HG03460 (cell line): ENCODE results near the gene PDCD4.

Source experiments
- ATAC-seq: cut with Tn5 transposase; IDR thresholded peaks from one replicate; pipeline ENCODE4 v1.9.1; 2021; ENCODE audit not compliant: unreplicated experiment

The PDCD4 gene

GRCh38 chr10:110918269-110918642 is 46.5 kb downstream of the PDCD4 start:
- ATAC-seq = no peak

GRCh38 chr10:110918643-110919348 is 47.1 kb downstream of the PDCD4 start, which contains the start of gene BBIP1:
BBIP1 (minus strand) TSS chr10:110919180; CDS start chr10:110918157, 1,023 bp downstream.
- ATAC-seq = peak; percentile 77

- no peak for ATAC-seq
Measured at GRCh38 chr10:110919349-110919931, 47.7 kb downstream of the PDCD4 start, which contains the start of gene SHOC2. SHOC2 (plus strand) TSS chr10:110919604; CDS start chr10:110964359, 44,755 bp downstream.

GRCh38 chr10:110919971-110920881 is 48.5 kb downstream of the PDCD4 start:
- ATAC-seq = peak; percentile 26

GRCh38 chr10:110923856-110924493 is 52.2 kb downstream of the PDCD4 start:
- no peak for ATAC-seq

DNA sequence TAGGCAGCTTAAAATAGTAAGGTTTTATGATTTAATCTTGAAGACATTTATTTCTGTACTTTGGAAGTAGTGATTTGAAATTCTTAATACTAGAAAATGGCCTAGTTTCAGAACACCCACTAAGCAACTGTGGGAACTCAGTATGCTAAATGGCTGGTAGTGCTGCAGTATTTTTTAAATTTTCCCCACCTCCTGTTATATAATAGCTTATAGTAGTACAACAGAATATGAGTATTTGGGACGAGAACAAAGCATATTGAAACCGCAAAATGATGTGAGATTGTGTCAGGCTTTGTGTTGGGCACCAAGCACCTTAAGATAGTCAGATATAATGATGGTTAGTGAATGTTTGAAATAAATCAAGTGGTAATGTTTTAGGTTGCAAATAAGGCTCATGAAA is 55.7 kb downstream of the PDCD4 start:
- no peak for ATAC-seq

- no peak for ATAC-seq
Measured at GRCh38 chr10:110931769-110932381, 60.1 kb downstream of the PDCD4 start.

- no peak for ATAC-seq
Measured at GRCh38 chr10:110932505-110933180, 60.9 kb downstream of the PDCD4 start.

- ATAC-seq = no peak
Measured at GRCh38 chr10:110936757-110937156, 65.0 kb downstream of the PDCD4 start.

DNA sequence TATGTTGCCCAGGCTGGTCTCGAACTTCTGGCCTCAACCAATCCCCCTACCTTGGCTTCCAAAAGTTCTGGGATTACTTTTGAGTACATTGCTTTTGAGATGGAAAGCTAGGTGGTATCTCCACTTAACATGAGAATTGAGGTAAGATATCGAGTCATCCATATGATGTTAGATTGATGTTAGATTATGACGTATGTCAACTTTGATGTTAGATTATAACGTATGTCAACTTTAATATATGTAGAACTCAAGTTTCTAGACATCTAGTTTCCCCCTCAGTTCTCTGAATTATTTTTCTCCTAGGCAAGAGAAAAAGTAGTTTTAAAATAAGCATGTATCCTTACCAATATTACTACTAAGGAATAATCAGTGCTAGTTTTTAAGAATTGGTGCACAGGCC is 67.7 kb downstream of the PDCD4 start:
- ATAC-seq = no peak

DNA sequence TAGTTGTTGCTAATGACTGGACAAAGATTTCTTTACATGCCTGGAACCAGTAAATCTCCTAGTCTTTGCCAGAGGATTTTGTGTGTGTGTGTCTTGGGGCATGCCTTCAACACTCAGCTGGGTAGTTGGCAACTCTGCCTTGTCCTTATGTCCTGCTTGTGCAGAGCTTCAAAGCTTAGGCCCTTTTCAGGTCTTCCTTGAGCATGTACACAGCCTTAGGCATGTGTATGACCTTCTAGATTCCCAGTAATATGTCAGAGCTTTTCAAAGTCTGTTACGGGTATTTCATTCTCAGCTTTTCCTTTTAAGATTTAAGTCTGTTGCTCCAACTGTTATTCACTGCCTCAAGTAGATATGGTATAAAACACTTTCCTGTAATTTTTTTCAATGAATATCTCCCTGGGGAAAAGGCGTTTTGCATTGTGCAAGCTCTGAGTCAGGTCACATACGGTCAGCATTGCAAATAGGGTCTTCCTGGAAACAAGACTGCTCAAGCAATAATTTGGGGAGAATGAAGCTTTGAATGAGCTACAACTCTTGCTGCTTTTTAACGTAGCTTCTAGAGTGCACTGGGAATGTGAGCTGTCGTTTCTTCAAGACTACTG is 73.2 kb downstream of the PDCD4 start:
- ATAC-seq = no peak

DNA sequence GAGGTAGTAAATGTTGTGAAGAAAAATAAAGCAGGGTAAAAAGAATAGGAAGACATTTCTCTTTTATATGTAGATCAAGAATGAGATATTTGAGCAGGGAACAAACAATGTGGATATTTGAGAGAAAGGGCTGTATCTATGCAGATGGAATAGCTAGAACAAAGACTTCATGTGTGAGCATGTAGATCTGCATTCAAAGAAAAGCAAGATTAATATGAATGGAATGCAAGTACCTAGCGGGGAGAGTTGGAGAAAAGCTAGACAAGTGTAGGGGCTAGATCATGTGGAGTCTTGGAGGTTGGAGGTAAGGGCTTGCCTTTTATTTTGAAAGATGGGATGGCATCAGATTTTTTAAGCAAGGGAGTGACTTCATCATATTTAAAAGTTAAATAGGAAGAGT is 74.8 kb downstream of the PDCD4 start:
- ATAC-seq = no peak

DNA sequence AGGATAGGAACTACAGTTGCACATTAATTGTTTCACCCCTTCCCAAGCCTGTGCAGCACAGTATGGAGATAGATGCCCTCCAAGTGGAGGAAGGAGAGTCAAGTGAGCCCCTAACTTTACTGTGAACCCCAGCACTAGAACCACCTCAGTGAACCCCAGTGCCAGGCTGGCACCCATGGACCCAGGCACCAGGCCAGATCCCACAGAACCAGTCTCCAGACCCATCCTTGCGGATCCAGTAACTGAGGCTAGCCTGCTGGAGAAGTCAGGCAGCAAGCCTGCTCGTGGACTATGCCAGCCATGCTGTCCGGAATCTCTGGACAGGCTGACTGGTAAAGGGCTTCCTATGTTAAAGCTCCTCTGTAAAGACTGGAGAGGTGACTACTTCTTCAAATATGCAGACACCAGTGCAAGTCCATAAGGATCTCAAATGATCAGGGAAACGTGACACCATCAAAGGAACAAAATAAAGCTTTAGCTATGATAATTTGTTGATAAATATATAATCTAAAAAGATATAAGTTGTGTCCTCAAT is 75.4 kb downstream of the PDCD4 start:
- ATAC-seq = no peak
